ENCODE measurements around the gene AMY2A.
"Not testable (repeated sequence)": the region's sequence is repeated elsewhere in the genome, so short reads cannot be mapped to it uniquely, and the experiment has no call there.

DNA sequence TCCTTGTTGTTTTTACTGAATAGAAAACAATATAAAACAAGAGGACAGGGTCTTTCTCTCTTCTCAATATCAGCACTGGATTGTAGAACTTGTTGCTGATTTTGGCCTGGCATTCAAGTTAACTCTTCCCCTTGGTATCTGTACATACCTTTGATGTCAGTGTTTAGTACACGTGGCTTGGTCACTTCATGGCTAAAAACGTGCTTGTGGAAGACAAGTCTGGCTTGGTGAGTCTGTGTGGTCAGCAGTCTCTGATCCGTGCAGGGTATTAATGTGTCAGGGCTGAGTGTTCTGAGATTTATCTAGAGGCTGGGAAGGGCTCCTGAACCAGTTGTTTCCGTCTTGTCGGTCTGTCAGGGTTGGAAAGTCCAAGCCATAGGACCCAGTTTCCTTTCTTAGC, 38.2 kb downstream of the AMY2A start, which contains the start of gene AMY1A:
- TF ChIP-seq, protein P1, sequence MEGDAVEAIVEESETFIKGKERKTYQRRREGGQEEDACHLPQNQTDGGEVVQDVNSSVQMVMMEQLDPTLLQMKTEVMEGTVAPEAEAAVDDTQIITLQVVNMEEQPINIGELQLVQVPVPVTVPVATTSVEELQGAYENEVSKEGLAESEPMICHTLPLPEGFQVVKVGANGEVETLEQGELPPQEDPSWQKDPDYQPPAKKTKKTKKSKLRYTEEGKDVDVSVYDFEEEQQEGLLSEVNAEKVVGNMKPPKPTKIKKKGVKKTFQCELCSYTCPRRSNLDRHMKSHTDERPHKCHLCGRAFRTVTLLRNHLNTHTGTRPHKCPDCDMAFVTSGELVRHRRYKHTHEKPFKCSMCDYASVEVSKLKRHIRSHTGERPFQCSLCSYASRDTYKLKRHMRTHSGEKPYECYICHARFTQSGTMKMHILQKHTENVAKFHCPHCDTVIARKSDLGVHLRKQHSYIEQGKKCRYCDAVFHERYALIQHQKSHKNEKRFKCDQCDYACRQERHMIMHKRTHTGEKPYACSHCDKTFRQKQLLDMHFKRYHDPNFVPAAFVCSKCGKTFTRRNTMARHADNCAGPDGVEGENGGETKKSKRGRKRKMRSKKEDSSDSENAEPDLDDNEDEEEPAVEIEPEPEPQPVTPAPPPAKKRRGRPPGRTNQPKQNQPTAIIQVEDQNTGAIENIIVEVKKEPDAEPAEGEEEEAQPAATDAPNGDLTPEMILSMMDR (IDR thresholded peaks at IDR 0.05; ENCODE audit: poor library complexity, severe bottlenecking): not testable (repeated sequence)
- TF ChIP-seq EZH2 (IDR thresholded peaks at IDR 0.05; ENCODE audit: borderline replicate concordance, insufficient read depth, low read length, poor library complexity, severe bottlenecking); TAF1 (IDR thresholded peaks at IDR 0.05; ENCODE audit: low read depth); RAD21 (conservative IDR thresholded peaks at IDR 0.05); POLR2AphosphoS5 (IDR thresholded peaks at IDR 0.05); EP300 (conservative IDR thresholded peaks at IDR 0.05; ENCODE audit: poor library complexity, severe bottlenecking); MXI1 (conservative IDR thresholded peaks at IDR 0.05; ENCODE audit: poor library complexity, severe bottlenecking); SMC3 (conservative IDR thresholded peaks at IDR 0.05; ENCODE audit: poor library complexity): not testable (repeated sequence)
- TF ChIP-seq, protein P2, sequence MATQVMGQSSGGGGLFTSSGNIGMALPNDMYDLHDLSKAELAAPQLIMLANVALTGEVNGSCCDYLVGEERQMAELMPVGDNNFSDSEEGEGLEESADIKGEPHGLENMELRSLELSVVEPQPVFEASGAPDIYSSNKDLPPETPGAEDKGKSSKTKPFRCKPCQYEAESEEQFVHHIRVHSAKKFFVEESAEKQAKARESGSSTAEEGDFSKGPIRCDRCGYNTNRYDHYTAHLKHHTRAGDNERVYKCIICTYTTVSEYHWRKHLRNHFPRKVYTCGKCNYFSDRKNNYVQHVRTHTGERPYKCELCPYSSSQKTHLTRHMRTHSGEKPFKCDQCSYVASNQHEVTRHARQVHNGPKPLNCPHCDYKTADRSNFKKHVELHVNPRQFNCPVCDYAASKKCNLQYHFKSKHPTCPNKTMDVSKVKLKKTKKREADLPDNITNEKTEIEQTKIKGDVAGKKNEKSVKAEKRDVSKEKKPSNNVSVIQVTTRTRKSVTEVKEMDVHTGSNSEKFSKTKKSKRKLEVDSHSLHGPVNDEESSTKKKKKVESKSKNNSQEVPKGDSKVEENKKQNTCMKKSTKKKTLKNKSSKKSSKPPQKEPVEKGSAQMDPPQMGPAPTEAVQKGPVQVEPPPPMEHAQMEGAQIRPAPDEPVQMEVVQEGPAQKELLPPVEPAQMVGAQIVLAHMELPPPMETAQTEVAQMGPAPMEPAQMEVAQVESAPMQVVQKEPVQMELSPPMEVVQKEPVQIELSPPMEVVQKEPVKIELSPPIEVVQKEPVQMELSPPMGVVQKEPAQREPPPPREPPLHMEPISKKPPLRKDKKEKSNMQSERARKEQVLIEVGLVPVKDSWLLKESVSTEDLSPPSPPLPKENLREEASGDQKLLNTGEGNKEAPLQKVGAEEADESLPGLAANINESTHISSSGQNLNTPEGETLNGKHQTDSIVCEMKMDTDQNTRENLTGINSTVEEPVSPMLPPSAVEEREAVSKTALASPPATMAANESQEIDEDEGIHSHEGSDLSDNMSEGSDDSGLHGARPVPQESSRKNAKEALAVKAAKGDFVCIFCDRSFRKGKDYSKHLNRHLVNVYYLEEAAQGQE (IDR thresholded peaks at IDR 0.05; ENCODE audit: borderline replicate concordance): not testable (repeated sequence)

Data from neural cell (in vitro differentiated cells).